ENCODE measurements around the gene TRHDE.

The TRHDE gene

DNA sequence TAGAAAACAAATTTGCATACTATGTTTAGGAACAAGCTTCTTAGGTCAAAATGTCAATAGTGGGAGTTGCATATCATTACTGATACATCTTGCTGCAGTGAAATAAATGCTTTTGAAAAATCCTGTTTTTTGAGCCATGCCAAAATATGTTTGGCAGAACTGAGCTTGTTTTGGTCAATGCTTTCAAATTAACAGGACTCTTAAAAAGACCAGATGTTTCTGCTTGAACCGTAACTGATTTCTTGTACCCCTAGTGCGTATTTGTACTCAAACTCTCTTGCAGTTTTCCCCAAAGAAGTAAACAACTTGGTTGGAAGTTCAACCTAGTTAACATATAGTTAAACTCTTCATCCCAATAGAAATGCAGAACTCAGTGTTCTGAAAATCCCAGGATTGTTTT, 3.4 kb downstream of the TRHDE start:
- no peak for DNase-seq

GRCh38 chr12:72276181-72276805, 4.1 kb downstream of the TRHDE start:
- DNase-seq: peak; percentile 48

GRCh38 chr12:72277415-72277814, 5.2 kb downstream of the TRHDE start:
- peak; percentile 27 for DNase-seq

- no peak for DNase-seq
These were observed 6.7 kb downstream of the TRHDE start for GRCh38 chr12:72278894-72279293.

DNA sequence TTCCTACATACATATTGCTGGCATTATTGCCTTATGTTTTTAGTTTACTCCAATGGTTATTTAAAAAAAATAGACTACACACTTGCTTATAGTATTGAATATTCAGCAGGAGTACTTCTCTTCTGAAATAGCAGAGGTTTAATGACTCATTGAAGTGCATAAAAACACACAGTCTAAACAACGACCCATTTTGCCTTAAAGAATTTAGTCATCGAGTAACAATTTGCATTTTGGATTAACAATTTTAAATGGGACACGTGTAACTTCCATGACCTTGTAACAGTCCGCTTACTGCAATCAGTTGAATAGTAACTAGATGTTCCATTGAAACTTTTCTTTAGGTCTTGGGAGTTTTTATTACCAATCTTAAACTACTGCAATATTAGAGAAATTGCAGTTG, 9.0 kb downstream of the TRHDE start:
- DNase-seq: peak; percentile 20

DNA sequence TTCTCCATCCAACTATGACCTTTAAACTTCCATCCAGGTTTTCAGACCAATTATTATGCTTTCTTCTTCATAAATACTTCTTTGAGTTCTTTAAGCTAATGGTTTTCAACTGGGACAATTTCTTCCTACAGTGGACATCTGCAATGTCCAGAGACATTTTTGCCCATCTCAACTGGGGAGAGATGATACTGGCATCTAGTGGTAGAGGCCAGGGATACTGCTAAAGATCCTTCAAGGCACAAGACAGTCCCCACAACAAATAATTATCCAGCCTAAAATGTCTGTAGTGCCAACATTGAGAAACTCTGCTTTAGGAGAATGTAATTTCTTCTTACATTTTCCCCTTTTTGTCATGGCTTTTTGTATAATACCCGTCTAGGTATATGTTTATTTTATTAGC, 10.6 kb downstream of the TRHDE start:
- peak; percentile 30 for DNase-seq

GRCh38 chr12:72285861-72286260, 13.7 kb downstream of the TRHDE start:
- no peak for DNase-seq

DNA sequence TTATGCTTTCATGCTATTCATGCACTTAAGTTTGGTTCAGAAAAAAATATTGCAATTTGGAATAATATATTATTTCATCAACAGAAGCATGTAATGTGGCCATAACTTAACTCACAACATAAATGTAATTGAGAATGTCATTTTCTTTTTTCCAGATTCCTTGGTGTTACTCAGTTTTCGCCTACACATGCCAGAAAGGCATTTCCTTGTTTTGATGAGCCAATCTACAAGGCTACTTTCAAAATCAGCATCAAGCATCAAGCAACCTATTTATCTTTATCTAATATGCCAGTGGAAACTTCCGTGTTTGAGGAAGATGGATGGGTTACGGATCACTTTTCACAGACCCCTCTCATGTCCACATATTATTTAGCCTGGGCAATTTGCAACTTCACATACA, 14.4 kb downstream of the TRHDE start:
- no peak for DNase-seq

DNA sequence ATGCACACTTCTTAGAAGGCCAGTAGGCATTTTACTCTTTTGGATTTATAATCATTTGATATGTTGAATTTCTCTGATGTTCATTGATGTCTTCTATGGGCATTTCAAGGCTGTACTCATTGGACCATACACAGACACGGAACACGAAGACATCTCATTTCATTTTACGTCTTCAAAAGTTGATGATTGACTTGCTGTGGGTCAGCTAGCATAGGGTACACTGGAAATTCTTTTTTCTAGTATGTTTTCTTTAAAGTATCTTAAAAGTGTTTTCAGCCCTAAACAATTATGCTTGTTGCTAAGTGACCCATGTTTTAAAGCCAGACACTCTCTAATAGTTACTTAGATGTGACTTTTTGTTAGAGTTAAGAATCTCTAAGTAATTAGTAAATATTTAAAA, 16.3 kb downstream of the TRHDE start:
- peak; percentile 46 for DNase-seq

DNA sequence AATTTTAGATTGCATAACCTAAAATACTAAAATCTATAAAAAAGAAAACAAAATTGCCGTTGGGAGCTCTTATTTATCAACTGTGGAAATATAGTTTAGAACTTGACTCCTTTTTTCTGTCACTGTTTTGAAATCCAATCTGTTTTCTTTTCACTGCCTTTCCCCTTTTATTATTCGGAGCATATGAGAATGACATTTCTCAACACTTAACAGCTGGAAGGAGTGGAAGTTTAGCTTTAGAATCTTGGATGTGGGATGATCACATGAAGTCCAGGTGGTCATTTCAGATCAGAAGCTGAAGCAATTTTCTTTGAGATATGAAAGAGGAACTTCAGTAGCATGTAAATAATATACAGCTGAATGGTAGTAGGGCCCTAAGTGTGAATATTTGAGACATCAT, 16.7 kb downstream of the TRHDE start:
- DNase-seq: no peak

- DNase-seq: peak; percentile 22
These were observed 17.5 kb downstream of the TRHDE start for GRCh38 chr12:72289633-72290032.

DNA sequence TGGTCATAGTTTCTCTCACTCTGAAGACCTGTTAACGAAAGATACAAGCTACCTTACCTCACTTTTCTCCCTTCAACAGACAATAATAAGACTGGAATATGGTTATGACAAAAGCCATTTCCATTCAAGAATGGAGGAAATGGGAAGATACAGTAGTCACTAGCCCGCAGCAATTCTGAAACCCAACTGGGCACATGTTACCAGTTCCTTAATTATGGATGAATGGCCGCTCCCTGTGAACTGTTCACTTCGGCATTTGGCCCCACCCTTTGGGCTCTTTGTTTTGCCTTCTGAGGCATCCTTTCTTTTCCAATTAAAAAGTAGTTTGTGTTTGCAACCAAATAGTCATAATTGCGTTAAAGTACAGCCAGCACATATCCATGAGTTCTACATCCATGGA, 19.0 kb downstream of the TRHDE start:
- DNase-seq: no peak

- no peak for DNase-seq
These were observed 21.5 kb downstream of the TRHDE start for GRCh38 chr12:72293701-72294100.

DNA sequence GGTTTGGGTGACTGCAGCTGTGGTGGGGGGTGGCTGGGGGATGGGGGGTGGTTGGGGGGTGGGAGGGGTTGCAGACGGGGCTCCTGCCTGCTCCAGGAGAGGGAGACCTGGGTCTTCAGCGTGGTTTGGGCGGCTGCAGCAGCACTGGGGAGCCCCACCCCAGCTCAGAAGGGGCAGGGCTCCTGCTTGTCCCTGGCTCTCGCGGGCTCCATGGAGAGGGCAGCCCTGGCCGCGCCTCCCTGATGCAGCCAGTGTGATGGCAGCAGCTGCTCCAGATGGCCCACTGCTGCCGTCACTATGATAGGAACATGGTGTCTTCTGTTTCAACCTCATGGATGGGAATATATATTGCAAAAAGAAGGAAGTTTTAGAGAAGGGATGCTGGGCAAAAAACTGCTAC, 22.9 kb downstream of the TRHDE start:
- no peak for DNase-seq

DNA sequence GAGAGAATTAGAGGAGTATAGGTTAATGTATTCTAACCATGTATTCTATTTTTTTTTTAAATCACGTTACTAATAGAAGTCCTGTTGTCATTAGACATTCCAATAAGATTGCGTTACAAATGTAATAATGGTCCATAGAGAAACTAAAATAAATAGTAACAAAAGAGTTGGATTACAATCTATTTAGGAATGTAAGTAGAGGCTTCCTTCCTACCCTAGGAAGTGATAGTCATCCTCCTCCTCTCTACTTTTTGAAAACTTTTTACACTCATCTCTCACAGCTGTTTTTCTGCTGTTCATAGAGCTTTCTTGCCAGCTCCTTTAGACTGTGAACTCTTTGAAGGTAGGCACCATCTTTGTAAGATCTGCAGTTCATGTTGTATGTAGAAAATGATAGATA, 23.6 kb downstream of the TRHDE start:
- DNase-seq: peak; percentile 75

DNA sequence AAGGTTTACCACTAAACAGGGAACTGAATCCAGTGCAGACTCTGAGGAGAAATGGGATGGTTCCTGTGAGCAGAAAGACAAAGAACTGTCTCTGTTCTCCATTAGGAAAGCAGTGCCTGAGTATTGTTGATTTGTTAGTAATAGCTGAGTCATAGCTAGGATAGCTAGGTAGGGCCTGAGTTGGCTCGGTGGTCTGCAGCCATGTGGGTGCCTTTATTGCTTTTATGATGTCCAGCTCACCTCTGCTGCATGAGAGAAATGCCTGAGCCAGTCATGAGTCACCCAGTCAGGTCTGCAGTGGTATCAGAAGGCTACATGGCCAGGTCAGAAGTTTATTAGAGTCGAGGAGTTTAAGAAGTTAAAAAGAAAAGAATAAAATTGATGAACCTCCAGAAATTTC, 24.2 kb downstream of the TRHDE start:
- peak; percentile 96 for DNase-seq

DNA sequence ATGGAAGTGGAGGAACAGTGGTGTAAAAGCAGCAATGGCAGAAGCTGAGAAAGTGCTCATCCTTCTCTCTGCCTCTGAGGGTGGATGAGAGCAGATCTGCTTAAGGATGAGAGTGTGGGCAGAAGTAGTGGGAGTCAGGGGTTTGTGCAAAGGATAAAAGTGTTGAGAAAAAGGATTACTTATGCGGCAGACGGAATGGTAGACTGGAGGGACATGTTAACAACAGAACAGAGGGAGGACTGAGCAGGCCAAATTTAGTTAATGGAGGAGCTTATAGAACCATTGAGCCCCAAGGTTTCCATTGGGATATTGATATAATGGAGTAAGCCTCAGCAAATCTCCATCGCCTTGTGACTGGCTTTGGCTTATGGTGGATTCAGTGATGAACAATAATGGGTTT, 25.5 kb downstream of the TRHDE start:
- DNase-seq: no peak

DNA sequence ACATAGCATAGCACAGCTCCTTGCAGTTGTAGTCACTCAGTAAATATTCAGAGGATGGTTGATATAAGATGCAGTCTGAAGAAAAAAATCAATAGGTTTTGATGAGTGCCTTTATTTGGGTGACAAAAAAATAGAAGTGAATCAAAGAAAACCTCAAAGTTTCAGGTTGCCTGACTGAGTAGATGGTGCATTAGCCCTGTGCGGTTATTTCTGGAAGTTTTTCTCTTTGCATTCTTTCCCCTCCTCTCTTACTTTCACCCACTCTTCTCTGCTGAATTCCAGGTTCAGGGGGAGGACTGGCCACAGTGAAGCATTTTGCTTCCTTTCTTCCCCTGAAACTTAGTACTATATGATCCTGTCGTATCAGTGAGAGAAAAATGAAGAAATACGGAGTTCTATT, 28.6 kb downstream of the TRHDE start:
- peak; percentile 9 for DNase-seq

DNA sequence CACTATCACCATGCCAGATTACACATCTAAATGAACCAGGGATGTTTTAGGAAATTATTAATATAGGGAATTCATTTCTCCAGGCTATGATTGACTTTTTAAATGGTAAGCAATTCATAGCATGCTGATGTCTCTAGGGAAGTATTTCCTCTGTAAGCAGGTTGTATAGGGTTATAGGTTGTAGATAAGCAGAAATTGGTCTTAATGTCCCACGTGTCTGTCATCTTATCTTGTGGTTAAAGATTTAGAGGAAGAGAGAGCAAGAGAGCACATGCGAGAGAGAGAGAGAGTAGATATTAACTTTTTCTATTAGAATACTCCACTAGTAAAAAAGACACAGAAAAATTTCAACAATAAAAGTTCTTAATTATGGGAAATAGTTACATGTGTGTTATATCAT, 32.6 kb downstream of the TRHDE start:
- DNase-seq: no peak

DNA sequence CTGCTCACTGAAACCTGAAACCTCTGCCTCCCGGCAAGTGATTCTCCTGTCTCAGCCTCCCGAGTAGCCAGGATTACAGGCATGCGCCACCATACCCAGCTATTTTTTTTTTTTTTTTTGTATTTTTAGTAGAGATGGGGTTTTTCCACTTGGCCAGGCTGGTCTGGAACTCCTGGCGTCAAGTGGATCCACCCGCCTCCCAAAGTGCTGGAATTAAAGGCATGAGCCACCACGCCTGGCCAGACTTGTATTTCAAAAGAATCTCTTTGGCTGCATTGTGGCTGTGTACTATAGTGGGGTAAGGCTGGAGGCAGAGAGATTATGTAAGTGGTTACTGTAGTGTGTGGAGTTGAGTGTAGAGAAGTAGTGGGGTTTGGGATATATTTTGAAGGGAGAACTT, 35.1 kb downstream of the TRHDE start:
- DNase-seq: no peak

GRCh38 chr12:72311946-72312345, 39.8 kb downstream of the TRHDE start:
- DNase-seq: no peak

GRCh38 chr12:72313806-72314205, 41.6 kb downstream of the TRHDE start:
- peak; percentile 29 for DNase-seq

- DNase-seq: no peak
These were observed 43.7 kb downstream of the TRHDE start for GRCh38 chr12:72315858-72316257.

- DNase-seq: no peak
These were observed 46.2 kb downstream of the TRHDE start for GRCh38 chr12:72318341-72318740.

DNA sequence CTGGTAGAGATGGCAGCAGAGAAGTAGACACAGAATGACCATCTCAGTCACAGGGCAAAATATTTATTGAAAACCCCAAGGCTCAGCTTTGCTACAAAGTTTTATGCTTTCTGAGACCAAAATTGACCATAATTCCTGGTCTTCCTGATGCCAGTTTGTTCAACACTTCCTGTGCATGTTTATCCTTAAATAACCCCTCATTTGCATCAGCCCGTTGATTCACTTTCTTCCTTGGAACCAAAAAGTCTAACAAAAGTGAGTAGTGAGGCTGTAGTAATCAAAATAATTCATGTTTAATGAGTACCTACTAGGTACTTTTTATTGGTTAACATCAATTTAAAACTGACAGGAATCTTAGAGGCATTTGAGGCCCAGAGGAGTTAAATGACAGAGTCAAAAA, 51.7 kb downstream of the TRHDE start:
- DNase-seq: no peak

GRCh38 chr12:72330301-72330700, 58.1 kb downstream of the TRHDE start:
- DNase-seq: peak; percentile 83
